Measurements from ENCODE around the gene CKM.

CKM gene

GRCh38 chr19:45351401-45351952 is 28.8 kb upstream of the CKM start:
- Histone ChIP-seq H3K4me2 (no peak overlapping the region), H3K4me1 (no peaks in the 10 kb centered on the region), H3K27me3 (peaks cover 0 to 5% (median 3%) of the 10 kb centered on the region in 11 experiments; a peak in 8 of 22 replicates), H3K9ac (no peak overlapping the region), H3K9me3 (replicated peaks in 1 of 11) (no peaks in the 10 kb centered on the region), H3K27ac (no peak overlapping the region), H3K4me3 (no peak overlapping the region), H3K36me3 (peaks cover 37 to 73% (median 57%) of the 10 kb centered on the region in 11 experiments), H4K20me1 (peaks cover 0 to 62% (median 0%) of the 10 kb centered on the region in 11 experiments; a peak in 5 of 22 replicates)
- no peak for TF ChIP-seq Cebpa-rat (IDR thresholded peaks at IDR 0.05)

- TF ChIP-seq Cebpa-rat (IDR thresholded peaks at IDR 0.05): no peak
- Histone ChIP-seq H3K9me3 (replicated peaks in 1 of 11) (no peaks in the 10 kb centered on the region), H3K4me2 (no peak overlapping the region), H3K4me3 (no peak overlapping the region), H3K9ac (no peak overlapping the region), H3K4me1 (no peaks in the 10 kb centered on the region), H3K27me3 (peaks cover 0 to 11% (median 6%) of the 10 kb centered on the region in 11 experiments; a peak in 8 of 22 replicates), H4K20me1 (peaks cover 0 to 52% (median 0%) of the 10 kb centered on the region in 11 experiments; a peak in 5 of 22 replicates), H3K36me3 (peaks cover 37 to 64% (median 48%) of the 10 kb centered on the region in 11 experiments), H3K27ac (no peak overlapping the region)
Measured at GRCh38 chr19:45350477-45351058, 27.9 kb upstream of the CKM start.

GRCh38 chr19:45349430-45349941 is 26.8 kb upstream of the CKM start:
- no peaks in the 10 kb centered on the region for H3K4me1 ChIP-seq
- H3K9ac ChIP-seq: no peak overlapping the region
- peaks cover 0 to 11% (median 6%) of the 10 kb centered on the region in 11 experiments; a peak in 8 of 22 replicates for H3K27me3 ChIP-seq
- TF ChIP-seq Cebpa-rat (IDR thresholded peaks at IDR 0.05): no peak
- no peak overlapping the region for H3K27ac ChIP-seq
- peaks cover 28 to 53% (median 37%) of the 10 kb centered on the region in 11 experiments for H3K36me3 ChIP-seq
- H3K4me3 ChIP-seq: no peak overlapping the region
- no peaks in the 10 kb centered on the region for H3K9me3 ChIP-seq (replicated peaks in 1 of 11)
- H4K20me1 ChIP-seq: peaks cover 0 to 46% (median 0%) of the 10 kb centered on the region in 11 experiments; a peak in 4 of 22 replicates
- no peak overlapping the region for H3K4me2 ChIP-seq

GRCh38 chr19:45349126-45349415 is 26.4 kb upstream of the CKM start:
- Histone ChIP-seq H4K20me1 (peaks cover 0 to 42% (median 0%) of the 10 kb centered on the region in 11 experiments; a peak in 4 of 22 replicates), H3K9ac (no peak overlapping the region)

GRCh38 chr19:45348367-45349125 is 25.9 kb upstream of the CKM start:
- Histone ChIP-seq H4K20me1 (peaks cover 0 to 37% (median 0%) of the 10 kb centered on the region in 11 experiments; a peak in 4 of 22 replicates), H3K4me2 (no peak overlapping the region), H3K9ac (no peak overlapping the region), H3K9me3 (replicated peaks in 1 of 11) (no peaks in the 10 kb centered on the region), H3K27ac (no peak overlapping the region), H3K4me3 (no peak overlapping the region), H3K36me3 (peaks cover 18 to 44% (median 28%) of the 10 kb centered on the region in 11 experiments), H3K4me1 (no peaks in the 10 kb centered on the region), H3K27me3 (peaks cover 0 to 11% (median 6%) of the 10 kb centered on the region in 11 experiments; a peak in 8 of 22 replicates)
- peak in 4 of 11 experiments; percentile 17 to 55 (median 27); a peak in 2 of 22 replicates for TF ChIP-seq Cebpa-rat (IDR thresholded peaks at IDR 0.05)

More at GRCh38 chr19:45349126-45349415, 26.4 kb upstream of the CKM start:
- Histone ChIP-seq H3K36me3 (peaks cover 23 to 49% (median 33%) of the 10 kb centered on the region in 11 experiments), H3K9me3 (replicated peaks in 1 of 11) (no peaks in the 10 kb centered on the region), H3K27me3 (peaks cover 0 to 11% (median 6%) of the 10 kb centered on the region in 11 experiments; a peak in 8 of 22 replicates), H3K4me3 (no peak overlapping the region), H3K4me2 (no peak overlapping the region), H3K4me1 (no peaks in the 10 kb centered on the region), H3K27ac (no peak overlapping the region)
- TF ChIP-seq Cebpa-rat (IDR thresholded peaks at IDR 0.05): no peak

GRCh38 chr19:45347570-45348366 is 25.1 kb upstream of the CKM start:
- Histone ChIP-seq H3K4me1 (no peaks in the 10 kb centered on the region), H3K4me2 (no peak overlapping the region), H4K20me1 (peaks cover 0 to 32% (median 0%) of the 10 kb centered on the region in 11 experiments; a peak in 3 of 22 replicates), H3K9ac (no peak overlapping the region), H3K36me3 (peaks cover 10 to 36% (median 20%) of the 10 kb centered on the region in 11 experiments), H3K27me3 (peaks cover 0 to 11% (median 6%) of the 10 kb centered on the region in 11 experiments; a peak in 8 of 22 replicates), H3K27ac (no peak overlapping the region), H3K9me3 (replicated peaks in 1 of 11) (no peaks in the 10 kb centered on the region), H3K4me3 (no peak overlapping the region)
- TF ChIP-seq Cebpa-rat (IDR thresholded peaks at IDR 0.05): no peak

GRCh38 chr19:45346449-45346848 is 23.8 kb upstream of the CKM start:
- H3K4me1 ChIP-seq: no peaks in the 10 kb centered on the region
- H3K9me3 ChIP-seq (replicated peaks in 1 of 11): no peaks in the 10 kb centered on the region
- H3K27ac ChIP-seq: no peak overlapping the region
- H3K9ac ChIP-seq: no peak overlapping the region
- H3K4me3 ChIP-seq: no peak overlapping the region
- peaks cover 0 to 15% (median 7%) of the 10 kb centered on the region in 11 experiments; a peak in 10 of 22 replicates for H3K27me3 ChIP-seq
- H4K20me1 ChIP-seq: peaks cover 0 to 21% (median 0%) of the 10 kb centered on the region in 11 experiments; a peak in 2 of 22 replicates
- no peak overlapping the region for H3K4me2 ChIP-seq
- no peak for TF ChIP-seq Cebpa-rat (IDR thresholded peaks at IDR 0.05)
- peaks cover 0 to 23% (median 9%) of the 10 kb centered on the region in 11 experiments; a peak in 19 of 22 replicates for H3K36me3 ChIP-seq

- H3K36me3 ChIP-seq: peaks cover 0 to 13% (median 3%) of the 10 kb centered on the region in 11 experiments; a peak in 6 of 22 replicates
- H3K27me3 ChIP-seq: peaks cover 9 to 24% (median 17%) of the 10 kb centered on the region in 11 experiments
- no peak overlapping the region for H3K27ac ChIP-seq
- no peak overlapping the region for H3K9ac ChIP-seq
- H3K9me3 ChIP-seq (replicated peaks in 1 of 11): no peaks in the 10 kb centered on the region
- no peak overlapping the region for H3K4me2 ChIP-seq
- no peak overlapping the region for H3K4me3 ChIP-seq
- peaks cover 0 to 15% (median 0%) of the 10 kb centered on the region in 11 experiments; a peak in 2 of 22 replicates for H4K20me1 ChIP-seq
- no peak for TF ChIP-seq Cebpa-rat (IDR thresholded peaks at IDR 0.05)
- peaks cover 2 to 6% (median 4%) of the 10 kb centered on the region in 10 experiments; a peak in 15 of 20 replicates for H3K4me1 ChIP-seq
Measured at GRCh38 chr19:45345506-45345860, 22.8 kb upstream of the CKM start.
